Measurements from ENCODE around the gene HOXA9. TPM values are rescaled to one million over a fixed set of nuclear protein-coding genes. Genes with fewer than 3 reads are reported as not detected.

HOXA9 gene

GRCh38 chr7:27112955-27113949 is 52.1 kb downstream of the HOXA9 start:
- H4K91ac ChIP-seq (ENCODE audit: low read length) = no peak overlapping the region
- peak overlapping the region; percentile 51 for H3K4me2 ChIP-seq (ENCODE audit: low read length, poor library complexity, severe bottlenecking)
- no peak overlapping the region for H2BK12ac ChIP-seq (ENCODE audit: low read length in 2 of 2)
- H3K27me3 ChIP-seq (ENCODE audit: control insufficient read depth in 1 of 2, insufficient read depth in 1 of 2, low read length in 2 of 2) = no peaks in the 10 kb centered on the region
- H3K23ac ChIP-seq (ENCODE audit: low read length in 2 of 2) = no peak overlapping the region
- no peak overlapping the region for H4K8ac ChIP-seq (ENCODE audit: low read length)
- H3K4ac ChIP-seq (ENCODE audit: low read depth in 1 of 2, low read length in 2 of 2) = no peak overlapping the region
- no peak overlapping the region for H2AK5ac ChIP-seq (ENCODE audit: low read length, severe bottlenecking)
- H2BK5ac ChIP-seq (ENCODE audit: low read depth, low read length, poor library complexity, severe bottlenecking) = peak overlapping the region; percentile 96
- H3K4me1 ChIP-seq (ENCODE audit: control insufficient read depth, insufficient read depth, low read depth, low read length) = peaks cover 18% of the 10 kb centered on the region
- no peak overlapping the region for H3K14ac ChIP-seq (ENCODE audit: low read length in 2 of 2)
- 6% methylated on average over 19 of the region's 57 CpGs for WGBS
- peak overlapping the region; percentile 66 to 87 for H3K4me3 ChIP-seq (ENCODE audit: insufficient read depth in 1 of 2, low read depth in 1 of 2, low read length in 2 of 2)
- peak overlapping the region; percentile 77 for H3K27ac ChIP-seq (ENCODE audit: low read length, poor library complexity, severe bottlenecking)
- H2BK120ac ChIP-seq (ENCODE audit: low read depth, low read length) = no peak overlapping the region
- no peak overlapping the region for H2AFZ ChIP-seq (ENCODE audit: low read depth, low read length)
- no peak overlapping the region for H2BK15ac ChIP-seq (ENCODE audit: low read depth, poor library complexity, severe bottlenecking)
- peaks cover 11 to 32% of the 10 kb centered on the region in 2 experiments for H3K36me3 ChIP-seq (ENCODE audit: control insufficient read depth in 1 of 2, insufficient read depth in 2 of 2, low read depth in 1 of 2, low read length in 2 of 2)
- peak; percentile 71 for DNase-seq
- peak overlapping the region; percentile 89 for H3K9ac ChIP-seq (ENCODE audit: low read length)
- no peaks in the 10 kb centered on the region for H3K79me1 ChIP-seq (replicated peaks; ENCODE audit: low read length, poor library complexity, severe bottlenecking)
- no peaks in the 10 kb centered on the region for H3K9me3 ChIP-seq (ENCODE audit: control insufficient read depth, low read length)
- H3K18ac ChIP-seq (ENCODE audit: low read depth in 1 of 2, low read length in 2 of 2) = no peak overlapping the region

Small RNAs within 50 kb of the gene (small RNA-seq; reads per million reads assigned to genes)
- not detected for gene AC004080.5 (ENCODE audit: low read depth)
- gene RF02140 (ENCODE audit: low read depth) = not detected
- gene RF02141 (ENCODE audit: low read depth) = not detected
